IPS-NIHi11 (cell line): ENCODE measurements around the gene ZNF396.

ENCODE experiments used
- DNase-seq: peaks from one replicate; pipeline ENCODE4 v3.0.0; 2012; ENCODE audit warnings: mixed read lengths, low spot score

ZNF396 gene

DNA sequence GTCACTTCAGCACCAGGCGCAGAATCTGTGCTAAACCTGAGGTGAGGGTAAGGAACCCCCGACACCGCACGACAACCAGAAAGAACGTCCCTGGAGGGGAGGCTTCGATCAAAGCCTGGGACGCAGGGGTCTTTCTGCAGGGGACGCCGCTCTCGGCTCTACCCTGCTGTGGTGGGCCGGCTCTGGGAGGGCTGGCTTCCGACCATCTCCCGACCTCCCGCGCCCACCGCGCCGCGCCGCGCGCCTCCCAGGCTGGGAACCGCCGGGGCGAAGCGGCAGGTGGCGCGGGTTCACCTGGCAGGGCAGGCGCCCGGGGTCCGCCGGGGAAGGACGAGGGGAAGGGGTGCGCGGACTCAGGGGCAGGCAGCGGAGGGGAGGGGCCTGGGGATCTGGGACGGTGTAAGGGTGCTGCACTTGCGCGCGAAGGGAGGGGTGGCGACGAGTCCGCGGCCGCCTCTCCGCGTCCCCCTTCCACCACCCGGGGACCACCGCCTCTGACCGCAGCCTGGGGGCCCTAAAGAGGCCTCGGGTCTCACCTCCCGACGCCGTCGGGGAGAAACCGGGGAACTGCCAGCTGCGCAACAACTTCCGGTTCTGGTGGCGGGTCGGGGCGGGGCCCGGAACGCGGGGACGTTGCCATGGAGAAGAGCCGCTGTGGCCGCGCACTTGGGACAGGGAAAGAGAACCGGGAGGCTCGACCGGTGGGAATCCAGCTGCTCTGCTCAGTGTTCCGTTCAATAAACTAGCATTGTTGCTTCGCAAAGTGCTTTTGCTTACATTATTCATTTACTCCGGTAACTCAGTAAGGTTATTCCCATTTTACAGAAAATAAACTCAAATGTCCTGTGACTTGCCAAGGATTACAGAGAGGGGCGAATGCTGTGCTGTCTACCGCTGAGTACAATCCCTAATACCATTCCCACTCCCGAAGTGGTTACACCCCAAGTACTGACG, at the start of gene ZNF396:
Gene ZNF396 (minus strand): TSS at position 596 of the 954 bp plus-strand sequence. CDS start 3,045 bp downstream, outside the sequence.
- peak; percentile 91 for DNase-seq

DNA sequence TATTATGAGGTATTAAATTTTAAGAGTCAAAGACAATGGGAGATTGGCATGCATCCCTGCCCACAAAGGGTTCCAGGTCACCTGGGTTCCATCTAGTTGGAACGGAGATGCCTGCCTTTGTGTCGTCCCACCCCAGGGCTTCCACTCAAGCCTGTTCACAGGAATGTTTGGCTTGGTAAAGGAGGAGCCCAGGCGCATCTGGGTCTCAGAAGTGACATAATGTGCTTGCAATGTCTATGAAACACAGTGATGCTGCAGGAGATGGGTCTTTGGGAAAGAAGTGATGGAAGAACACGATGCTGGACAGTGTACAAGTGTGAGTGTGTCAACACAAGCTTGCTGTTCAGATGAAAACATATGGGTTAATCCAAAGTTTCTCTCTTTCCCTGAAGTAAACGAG, 49.6 kb upstream of the ZNF396 start:
- no peak for DNase-seq

DNA sequence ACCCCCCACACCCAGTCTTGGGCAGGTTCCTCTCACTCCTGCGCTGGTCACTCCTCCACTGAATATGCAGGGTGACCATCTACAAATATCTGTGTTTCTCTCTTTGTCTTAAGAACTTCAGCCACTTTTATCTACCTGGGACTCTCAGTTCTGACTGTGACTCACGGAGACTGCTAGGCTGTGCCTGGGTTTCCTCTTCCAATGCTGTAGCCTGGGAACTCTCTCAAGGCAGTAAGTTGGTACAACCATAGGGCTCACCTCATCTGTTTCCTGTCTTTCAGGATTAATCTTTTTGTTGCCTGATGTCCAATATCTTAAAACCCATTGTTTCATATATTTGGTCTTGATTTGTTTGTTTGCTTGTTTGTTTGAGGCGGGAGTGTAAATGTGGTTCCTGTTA, 47.2 kb upstream of the ZNF396 start:
- DNase-seq = no peak

DNA sequence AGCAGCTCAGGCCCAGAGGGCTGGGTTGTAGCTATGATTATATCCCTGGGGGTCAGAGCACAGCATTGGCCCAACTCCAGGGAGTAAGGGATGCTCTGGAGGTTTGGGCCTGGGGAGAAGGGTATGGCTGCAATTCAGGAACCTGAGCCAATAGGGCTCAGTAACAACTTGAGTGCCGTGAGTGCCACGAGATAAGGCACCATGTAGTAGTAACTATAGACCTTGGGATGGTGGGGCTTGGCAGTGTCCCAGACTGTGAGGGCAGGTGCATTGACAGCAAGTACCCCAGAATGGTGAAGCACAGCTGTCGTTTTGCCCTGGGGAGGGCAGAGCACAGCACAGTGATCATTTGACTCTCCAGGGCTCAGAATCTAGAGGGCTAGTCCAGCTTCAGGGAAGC, 45.1 kb upstream of the ZNF396 start:
- no peak for DNase-seq

DNA sequence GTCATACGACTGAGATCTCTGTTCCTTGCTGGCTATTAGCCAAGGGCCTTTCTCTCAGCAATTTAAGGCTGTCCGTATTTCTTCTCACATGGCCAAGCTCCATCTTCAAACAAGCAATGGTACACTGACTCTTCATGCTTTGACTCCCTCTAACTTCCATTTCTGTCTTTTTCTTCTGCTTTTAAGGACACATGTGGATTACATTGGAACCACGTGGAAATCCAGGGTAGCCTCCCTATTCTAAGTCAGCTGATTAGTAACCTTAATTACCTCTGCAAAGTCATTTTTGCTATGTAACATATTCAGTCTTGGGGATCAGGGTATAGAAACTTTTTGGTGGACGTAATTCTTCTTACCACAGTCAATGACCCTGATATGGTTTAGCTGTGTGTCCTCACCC, 41.5 kb upstream of the ZNF396 start:
- no peak for DNase-seq

DNA sequence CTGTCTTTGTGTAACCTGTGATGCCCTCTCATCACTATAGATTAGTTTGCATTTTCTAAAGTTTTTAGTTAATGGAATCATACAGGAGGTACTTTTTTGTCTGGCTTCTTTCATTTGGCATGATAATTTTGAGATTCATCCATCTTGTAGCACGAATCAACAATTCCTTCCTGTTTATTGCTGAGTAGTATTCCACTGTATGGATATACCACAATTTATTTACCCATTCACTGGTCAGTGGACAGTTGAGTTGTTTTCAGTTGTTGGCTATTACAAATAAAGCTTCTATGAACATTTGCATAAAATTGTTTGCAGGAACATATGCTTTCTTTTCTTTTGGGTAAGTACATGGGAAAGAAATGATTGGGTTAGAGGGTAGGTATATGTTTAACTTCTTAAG, 40.1 kb upstream of the ZNF396 start:
- DNase-seq = no peak

DNA sequence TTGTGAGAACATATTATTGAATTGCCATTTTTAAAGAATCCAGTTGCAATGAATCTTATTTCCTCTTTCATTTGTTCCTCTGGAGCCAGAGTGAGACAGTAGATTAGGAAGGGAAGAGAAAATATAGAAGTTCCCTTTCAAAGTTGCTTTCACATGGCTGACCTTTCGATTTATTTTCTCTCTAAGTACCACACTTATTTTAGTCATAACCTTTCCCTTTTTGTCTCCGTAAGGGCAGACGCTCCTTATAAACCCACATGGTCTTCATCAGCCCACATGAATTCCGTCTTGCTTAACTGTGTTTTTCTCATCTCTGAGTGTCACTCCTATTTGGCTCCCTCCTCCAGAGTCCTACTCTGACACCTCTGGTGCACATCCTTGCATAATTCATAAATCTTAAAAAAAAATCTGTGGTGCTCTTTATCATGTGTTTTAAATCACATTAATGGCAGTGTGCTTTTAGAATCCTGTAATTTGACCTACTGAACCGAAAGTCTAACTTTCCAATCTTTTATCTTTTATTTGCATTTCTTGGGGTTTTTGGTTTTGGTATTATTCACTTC, 38.5 kb upstream of the ZNF396 start:
- DNase-seq = no peak

DNA sequence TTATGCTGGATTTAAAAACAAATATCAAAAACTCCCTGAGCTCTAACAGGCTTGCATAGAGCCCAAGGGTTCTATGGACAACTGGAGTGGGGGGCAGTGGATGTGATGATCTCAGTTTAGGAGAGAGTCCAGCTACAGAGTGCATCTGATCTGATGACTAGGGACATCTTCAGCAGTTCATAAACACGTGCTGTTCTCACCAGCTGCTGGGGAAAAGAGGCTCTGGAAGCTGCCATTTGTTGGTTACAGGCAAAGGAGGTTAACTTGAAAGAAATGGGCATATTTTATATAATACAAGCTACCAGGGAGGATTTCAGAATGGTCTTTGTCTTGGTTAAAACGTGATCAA, 36.0 kb upstream of the ZNF396 start:
- DNase-seq = no peak

DNA sequence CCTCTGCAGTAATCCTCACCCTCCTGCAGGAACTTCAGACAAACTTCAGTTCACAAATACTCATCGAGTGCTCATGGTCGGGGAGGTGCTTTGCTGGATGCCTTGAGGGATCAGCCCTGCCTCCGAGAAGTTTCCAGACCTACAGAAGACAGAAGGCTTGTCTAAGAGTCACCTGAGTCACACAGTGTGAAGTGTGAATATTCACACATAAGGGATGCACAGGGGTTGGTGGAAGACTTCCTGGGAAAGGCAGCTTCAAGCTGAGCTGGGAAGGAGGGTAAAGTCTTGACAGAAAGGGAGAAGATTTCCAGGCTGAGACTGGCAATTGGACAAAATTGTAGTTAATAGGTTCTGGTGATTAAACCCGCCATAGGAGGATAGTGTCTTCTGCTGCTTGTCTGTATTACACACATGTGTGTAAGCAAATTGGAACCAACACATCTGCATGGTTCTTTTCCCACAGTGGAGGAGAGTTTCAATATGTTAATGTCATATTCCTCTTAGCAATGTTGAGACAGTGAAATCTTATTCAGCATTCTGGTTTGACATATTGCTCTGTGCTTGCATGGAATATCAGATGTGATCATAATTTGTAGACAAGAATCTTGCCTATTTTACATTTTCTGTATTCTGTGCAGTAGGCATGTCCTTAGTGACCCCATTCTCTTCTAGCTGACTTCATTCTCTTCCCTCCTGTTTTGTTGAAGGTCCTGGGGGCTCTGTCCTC, 34.7 kb upstream of the ZNF396 start:
- no peak for DNase-seq

DNA sequence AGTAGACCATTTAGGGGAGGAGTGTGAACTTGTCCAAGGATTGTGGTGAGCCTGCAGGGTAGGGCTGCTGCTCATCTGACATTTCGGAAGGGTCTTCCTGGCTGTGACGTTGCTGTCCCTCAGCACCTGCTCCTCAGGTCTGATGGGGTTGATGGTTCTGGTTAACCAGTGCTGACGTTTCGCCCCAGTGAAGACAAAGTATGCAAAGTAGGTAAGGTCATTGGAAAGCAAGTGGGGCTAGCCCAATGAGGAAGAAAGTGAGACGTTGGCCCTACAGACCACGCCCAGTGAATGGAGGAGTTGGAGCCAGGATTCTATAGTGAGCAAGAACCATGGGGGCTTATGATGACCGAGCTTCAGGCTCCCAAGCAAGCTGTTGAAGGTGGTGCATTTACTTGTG, 33.4 kb upstream of the ZNF396 start:
- no peak for DNase-seq

DNA sequence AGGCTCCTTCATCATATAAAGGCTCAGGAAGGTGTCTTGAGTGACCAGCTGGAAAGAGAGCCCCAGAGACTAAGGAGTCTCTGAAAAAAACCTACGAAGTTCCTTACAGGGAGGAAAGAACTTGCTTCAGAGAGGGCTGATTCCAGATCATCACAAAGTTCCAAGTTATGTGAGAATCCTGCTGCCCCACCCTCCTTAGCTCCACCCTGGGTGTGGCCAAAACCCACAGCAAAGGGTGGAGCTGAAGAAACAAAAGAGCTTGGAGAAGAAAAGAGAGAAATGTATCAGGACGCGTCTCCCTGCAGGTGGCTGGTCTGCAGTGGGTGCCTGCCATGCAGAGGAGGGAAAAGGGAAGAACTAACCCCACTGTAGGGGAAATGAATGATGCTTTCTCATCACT, 32.8 kb upstream of the ZNF396 start:
- DNase-seq = no peak

DNA sequence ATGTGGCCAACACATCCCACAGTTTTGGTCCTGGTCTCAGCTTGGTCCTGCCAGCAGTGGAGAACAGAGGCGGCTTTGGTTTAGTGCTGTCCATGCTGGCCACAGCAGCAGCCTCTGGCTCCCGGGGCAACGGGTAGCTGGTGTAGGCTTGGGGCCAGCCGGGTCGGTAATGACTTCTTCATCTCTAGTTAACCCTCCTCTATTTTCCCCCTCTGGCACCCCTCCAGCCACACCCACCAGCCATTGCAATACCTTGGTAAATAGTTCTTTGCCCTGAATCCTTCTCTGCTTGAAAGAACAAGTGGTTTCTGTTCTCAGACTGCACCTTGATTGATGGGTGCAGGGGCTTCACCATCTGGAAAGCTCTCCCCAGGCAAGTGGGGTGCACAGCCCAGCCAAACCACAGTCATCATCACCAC, 31.7 kb upstream of the ZNF396 start:
- DNase-seq = no peak

DNA sequence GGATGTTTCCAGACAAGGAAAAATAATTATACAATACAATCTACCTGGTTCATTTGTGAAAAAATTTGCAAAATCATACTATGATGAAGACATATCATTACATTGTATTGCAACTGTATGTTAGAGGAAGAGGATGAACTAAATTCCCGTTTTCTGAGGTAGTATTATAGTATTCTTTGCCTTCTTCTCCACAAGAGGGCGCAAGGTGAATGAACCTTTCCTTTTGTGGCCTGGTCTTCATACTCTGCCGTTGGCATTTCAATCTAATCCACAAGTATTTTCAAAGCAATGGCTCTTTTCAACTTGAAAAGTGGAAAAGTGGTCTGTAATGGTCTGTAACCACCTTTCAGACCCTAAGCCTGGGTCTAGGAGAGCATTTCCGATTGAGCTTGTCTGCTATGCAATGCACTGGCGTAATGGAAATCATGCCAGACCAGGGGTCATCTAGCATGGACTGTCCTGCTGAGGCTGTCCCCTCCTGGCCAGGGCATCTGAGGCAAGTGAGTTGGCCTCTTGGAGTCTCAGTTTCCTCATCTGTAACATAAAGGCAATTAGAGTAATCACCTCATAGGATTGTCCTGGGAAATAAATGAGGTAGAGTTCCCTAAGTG, 30.8 kb upstream of the ZNF396 start:
- peak; percentile 67 for DNase-seq

DNA sequence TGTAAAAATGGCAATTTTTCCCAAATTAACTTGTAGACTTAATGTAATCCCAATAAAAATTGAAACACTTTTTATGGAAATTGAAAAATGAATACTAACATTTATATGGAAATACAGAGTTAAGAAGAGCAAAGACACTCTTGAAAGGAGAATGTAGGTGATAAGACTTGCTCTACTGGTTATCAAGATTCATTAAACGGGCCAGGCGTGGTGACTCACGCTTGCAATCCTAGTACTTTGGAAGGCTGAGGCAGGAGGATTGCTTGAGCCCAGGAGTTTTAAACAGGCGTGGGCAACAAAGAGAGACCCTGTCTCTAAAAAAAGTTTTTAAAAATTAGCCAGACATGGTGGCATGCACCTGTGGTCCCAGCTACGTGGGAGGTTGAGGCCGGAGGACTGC, 29.5 kb upstream of the ZNF396 start:
- DNase-seq = no peak

DNA sequence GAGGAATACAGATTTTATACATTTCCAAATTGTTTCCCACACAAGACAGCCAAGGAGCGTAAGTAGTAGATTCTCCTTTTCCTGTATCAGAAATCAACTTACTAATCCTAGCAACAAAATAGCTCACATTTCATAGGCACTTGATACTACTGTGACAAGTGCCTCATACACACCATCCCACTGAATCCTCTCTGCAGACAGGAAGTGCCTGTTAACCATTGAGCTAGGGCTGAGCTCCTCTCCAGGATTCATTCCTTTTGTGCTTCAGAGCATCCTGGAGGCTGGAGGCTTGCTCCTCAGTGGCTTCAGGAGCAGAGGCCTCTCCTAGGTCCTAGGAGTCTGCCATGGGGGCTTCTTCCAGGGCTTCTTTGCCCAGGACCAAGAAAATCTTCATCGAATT, 20.8 kb upstream of the ZNF396 start:
- DNase-seq = no peak

DNA sequence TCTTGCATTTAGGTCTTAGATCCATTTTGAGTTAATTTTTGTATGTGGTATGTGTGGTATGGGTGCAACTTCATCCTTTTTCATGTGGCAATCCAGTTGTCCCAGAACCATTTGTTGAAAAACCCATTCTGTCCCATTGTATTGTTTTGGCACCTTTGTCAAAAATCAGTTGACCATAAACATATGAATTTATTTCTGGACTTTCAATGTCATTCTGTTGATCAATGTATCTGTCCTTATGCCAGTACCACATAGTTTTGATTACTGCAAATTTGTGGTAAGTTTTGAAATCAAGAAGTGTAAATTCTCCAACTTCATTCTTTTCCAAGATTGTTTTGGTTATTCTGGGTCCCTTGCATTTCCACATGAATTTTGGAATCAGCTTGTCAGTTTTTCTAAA, 16.6 kb upstream of the ZNF396 start:
- no peak for DNase-seq

DNA sequence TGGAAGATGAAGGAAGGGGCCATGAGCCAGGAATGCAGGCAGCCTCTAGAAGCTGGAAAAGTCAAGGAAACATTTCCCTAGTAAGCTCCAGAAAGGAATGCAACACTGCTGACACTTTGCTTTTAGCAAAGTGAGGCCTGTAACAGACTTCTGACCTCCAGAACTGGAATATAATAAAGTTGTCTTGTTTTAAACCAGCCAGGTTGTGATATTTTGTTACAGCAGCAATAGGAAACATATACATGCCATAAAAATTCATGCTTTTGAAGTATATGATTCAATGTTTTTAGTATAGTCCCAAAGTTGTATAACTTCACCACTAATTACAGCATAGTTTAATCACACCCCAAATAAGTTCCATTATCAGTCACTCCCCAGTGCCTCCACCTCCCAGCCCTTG, 15.2 kb upstream of the ZNF396 start:
- DNase-seq = no peak

DNA sequence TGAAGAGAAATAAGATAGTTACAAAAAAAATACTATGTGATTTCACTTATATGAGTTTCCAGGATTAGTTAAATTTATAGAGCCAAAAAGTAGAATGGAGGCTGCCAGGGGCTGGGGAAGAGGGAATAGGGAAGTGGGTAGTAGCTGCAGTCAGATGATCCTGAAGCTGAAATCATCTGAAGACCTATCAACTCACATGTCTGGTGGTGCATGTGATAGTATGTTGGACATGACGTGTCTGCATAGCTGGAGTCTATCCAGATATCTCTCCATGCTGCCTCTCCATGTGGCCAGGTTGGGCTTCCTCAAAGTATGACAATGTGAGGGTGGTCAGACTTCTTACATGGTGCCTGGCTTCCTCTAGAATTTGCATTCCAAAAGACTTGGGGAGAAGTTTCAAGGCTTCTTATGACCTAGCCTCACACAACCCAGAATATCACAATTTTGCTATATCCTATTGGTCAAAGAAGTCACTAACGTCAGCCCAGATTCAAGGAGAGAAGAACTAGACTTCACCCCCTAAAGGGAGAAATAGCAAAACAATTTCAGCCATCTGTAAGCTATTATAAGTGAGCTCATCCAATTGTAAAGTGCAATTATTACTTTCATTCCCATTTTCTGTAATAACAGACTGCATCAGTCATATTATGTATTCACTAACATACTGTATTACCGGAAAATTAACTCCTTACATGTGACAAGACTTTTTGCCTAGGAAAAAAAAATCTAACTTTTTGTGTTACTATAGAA, 14.0 kb upstream of the ZNF396 start:
- DNase-seq = no peak

DNA sequence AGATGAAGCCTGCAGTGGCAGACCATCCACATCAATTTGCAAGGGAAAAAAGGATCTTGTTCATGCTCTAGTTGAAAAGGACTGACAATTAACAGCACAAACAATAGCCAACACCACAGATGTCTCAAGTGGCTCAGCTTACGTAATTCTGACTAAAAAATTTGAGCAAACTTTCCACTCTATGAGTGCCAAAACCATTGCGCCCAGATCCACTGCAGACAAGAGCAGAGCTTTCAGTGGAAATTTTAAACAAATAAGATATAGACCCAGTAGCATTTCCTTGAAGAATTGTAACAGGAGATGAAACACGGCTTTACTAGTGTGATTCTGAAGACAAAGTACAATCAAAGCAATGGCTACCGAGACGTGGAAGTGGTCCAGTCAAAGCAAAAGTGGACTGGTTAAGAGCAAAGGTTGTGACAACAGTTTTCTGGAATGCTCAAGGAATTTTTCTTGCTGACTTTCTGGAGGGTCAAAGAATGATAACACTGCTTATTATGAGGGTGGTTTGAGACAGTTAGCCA, 12.0 kb upstream of the ZNF396 start:
- DNase-seq = no peak

DNA sequence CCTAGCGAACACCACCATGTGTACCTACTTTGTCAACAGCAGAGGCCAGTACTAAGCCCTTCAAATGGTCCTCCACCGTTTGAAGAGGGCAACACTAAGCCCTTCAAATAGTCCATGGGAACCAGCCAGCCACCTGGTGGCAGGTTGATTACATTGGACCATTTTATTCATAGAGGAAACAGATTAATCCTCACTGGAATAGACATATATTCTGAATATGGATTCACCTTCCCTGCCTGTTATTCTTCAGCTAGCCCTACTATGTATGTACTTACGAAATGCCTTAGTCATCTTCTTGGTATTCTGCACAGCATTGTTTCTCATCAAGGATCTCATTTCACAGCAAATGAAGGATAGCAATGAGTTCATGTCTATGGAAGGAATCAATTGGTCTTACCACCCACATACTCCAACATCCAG, 10.0 kb upstream of the ZNF396 start:
- DNase-seq = no peak

DNA sequence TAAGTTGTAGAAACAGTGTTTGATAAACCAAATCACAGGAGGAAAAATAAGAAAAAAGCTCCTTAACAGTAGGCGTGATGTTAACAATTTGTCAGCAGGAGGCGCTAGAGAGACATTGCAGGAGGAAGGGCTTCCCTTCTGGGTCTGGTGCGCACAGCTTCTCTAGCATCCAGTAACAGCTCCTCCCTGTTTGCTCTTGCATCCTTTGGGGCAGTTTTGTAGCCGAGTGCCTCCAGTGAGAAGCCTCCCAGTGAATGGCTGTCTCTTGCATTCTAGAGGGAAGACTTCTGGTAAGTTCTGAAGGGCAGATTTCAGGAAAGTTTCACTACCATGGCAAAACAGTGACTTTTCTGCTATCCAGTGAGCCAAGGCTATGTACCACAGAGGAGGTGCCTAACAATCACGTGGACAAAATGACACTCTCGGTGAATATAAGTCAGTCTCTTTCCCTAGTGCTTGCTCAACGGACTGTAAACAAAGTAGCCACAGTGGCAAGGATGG, 9.5 kb upstream of the ZNF396 start:
- peak; percentile 85 for DNase-seq
